CD14-positive monocyte (primary cell): Measurements from ENCODE around the gene NRG3. TPM values are rescaled to one million over a fixed set of nuclear protein-coding genes. Genes with fewer than 3 reads are reported as not detected.

Experiments used
- DNase-seq, 3 donors: peaks; one replicate each; pipeline ENCODE4 v3.0.0-alpha.2; 2011 to 2022
- H2AFZ ChIP-seq: 2 replicates; pipeline ENCODE4 v1.6.0; 2012; ENCODE audit warnings: mild to moderate bottlenecking, low read depth, low read length, inconsistent platforms; ENCODE audit not compliant: insufficient read depth, poor library complexity, severe bottlenecking
- H3K27ac ChIP-seq, 2 donors: 1 replicate in 1 of 2; 2 replicates in 1 of 2; pipeline ENCODE4 v1.5.1; 2012 to 2013; ENCODE audit warnings: low read length in 2 of 2, control low read depth in 1 of 2, inconsistent platforms in 1 of 2, low read depth in 1 of 2, mild to moderate bottlenecking in 1 of 2
- H3K27me3 ChIP-seq, 2 donors: one replicate each; pipeline versions ENCODE4 v1.6.0 to v1.6.1; 2011 to 2013; ENCODE audit warnings: low read length in 2 of 2; ENCODE audit not compliant: control insufficient read depth in 2 of 2, insufficient read depth in 2 of 2
- H3K36me3 ChIP-seq, 2 donors: replicated peaks in 1 of 2; 1 replicate in 1 of 2; 2 replicates in 1 of 2; pipeline versions ENCODE4 v1.5.1 to v1.6.1; 2012 to 2013; ENCODE audit warnings: low read length in 2 of 2, control low read depth in 1 of 2, inconsistent platforms in 1 of 2, mild to moderate bottlenecking in 1 of 2; ENCODE audit not compliant: insufficient read depth in 2 of 2, control insufficient read depth in 1 of 2
- H3K4me1 ChIP-seq, 2 donors: 1 replicate in 1 of 2; 2 replicates in 1 of 2; pipeline versions ENCODE4 v1.5.1 to v1.6.1; 2012 to 2013; ENCODE audit warnings: low read length in 2 of 2, control low read depth in 1 of 2, inconsistent platforms in 1 of 2, mild to moderate bottlenecking in 1 of 2, moderate library complexity in 1 of 2; ENCODE audit not compliant: insufficient read depth in 2 of 2, control insufficient read depth in 1 of 2
- H3K4me2 ChIP-seq: replicated peaks from 2 replicates; pipeline ENCODE3; 2012; ENCODE audit warnings: low read length, moderate library complexity, mild to moderate bottlenecking; ENCODE audit not compliant: poor library complexity, severe bottlenecking; ENCODE audit errors: extremely low read depth
- H3K4me3 ChIP-seq, 3 experiments: fragments of 200-600 bp in 1 of 3; sonication (generic) in 1 of 3; replicated peaks in 1 of 3; 1 replicate in 2 of 3; 2 replicates in 1 of 3; pipeline ENCODE4 v1.5.1; 2011 to 2013; ENCODE audit warnings: low read length in 3 of 3, mild to moderate bottlenecking in 3 of 3, control low read depth in 2 of 3, low read depth in 2 of 3, inconsistent platforms in 1 of 3, moderate library complexity in 1 of 3
- H3K79me2 ChIP-seq: 2 replicates; pipeline ENCODE4 v1.6.0; 2012; ENCODE audit warnings: mild to moderate bottlenecking, control low read depth, inconsistent platforms, low read length, moderate library complexity; ENCODE audit not compliant: insufficient read depth
- H3K9ac ChIP-seq: 2 replicates; pipeline ENCODE4 v1.6.0; 2017; ENCODE audit warnings: low read length, mild to moderate bottlenecking; ENCODE audit not compliant: insufficient read depth, poor library complexity, severe bottlenecking
- H3K9me3 ChIP-seq, 2 donors: replicated peaks in 1 of 2; 1 replicate in 1 of 2; 2 replicates in 1 of 2; pipeline versions ENCODE4 v1.5.1 to v1.6.1; 2012 to 2013; ENCODE audit warnings: low read length in 2 of 2, control low read depth in 1 of 2; ENCODE audit not compliant: control insufficient read depth in 1 of 2, insufficient read depth in 1 of 2
- H4K20me1 ChIP-seq: 2 replicates; pipeline ENCODE4 v1.6.0; 2012; ENCODE audit warnings: mild to moderate bottlenecking, low read length, control low read depth, moderate library complexity; ENCODE audit not compliant: insufficient read depth
- H3K27ac Mint-ChIP-seq, 7 donors: one replicate each; pipeline ENCODE4 v1.8.0; 2020; ENCODE audit warnings: mild to moderate bottlenecking in 7 of 7, mixed read lengths in 7 of 7, moderate library complexity in 6 of 7, inconsistent platforms in 2 of 7
- H3K27me3 Mint-ChIP-seq, 3 donors: one replicate each; pipeline ENCODE4 v1.8.0; 2021 to 2022; ENCODE audit warnings: low read depth in 3 of 3, mild to moderate bottlenecking in 3 of 3, mixed read lengths in 3 of 3, moderate library complexity in 3 of 3, inconsistent platforms in 1 of 3
- H3K36me3 Mint-ChIP-seq, 2 donors: one replicate each; pipeline ENCODE4 v1.8.0; 2020; ENCODE audit warnings: mixed read lengths in 2 of 2, inconsistent platforms in 1 of 2, mild to moderate bottlenecking in 1 of 2
- H3K4me1 Mint-ChIP-seq: one replicate; pipeline ENCODE4 v1.8.0; 2020; ENCODE audit warnings: mild to moderate bottlenecking, mixed read lengths
- H3K4me3 Mint-ChIP-seq, 2 donors: one replicate each; pipeline ENCODE4 v1.8.0; 2020; ENCODE audit warnings: mild to moderate bottlenecking in 2 of 2, mixed read lengths in 2 of 2, moderate library complexity in 1 of 2
- H3K9me3 Mint-ChIP-seq, 7 donors: one replicate each; pipeline ENCODE4 v1.8.0; 2020 to 2022; ENCODE audit warnings: mixed read lengths in 7 of 7, mild to moderate bottlenecking in 6 of 7, moderate library complexity in 6 of 7, inconsistent platforms in 2 of 7
- CTCF ChIP-seq: fragments of 200-600 bp; IDR thresholded peaks from one replicate; pipeline ENCODE4 v1.8.0; 2022; ENCODE audit warnings: antibody characterized with exemption, mild to moderate bottlenecking
- WGBS: methylation state at CpG from one replicate; pipeline ENCODE4 v1.1.5; 2013; ENCODE audit warnings: missing lambda C conversion rate; ENCODE audit not compliant: insufficient coverage; 5-methylcytosine and 5-hydroxymethylcytosine counted together
- intact Hi-C, 2 donors: fragments of 100-400 bp; cut with micrococcal nuclease; formaldehyde crosslinking; loops; one replicate each; pipeline versions ENCODE4 v1.15.0 to v1.15.1; 2023
- polyA plus RNA-seq, 3 donors: library from polyadenylated mRNA; depleted of rRNA in 1 of 3; unstranded in 2 of 3; stranded (reverse) in 1 of 3; fragments of 300-500 nt in 2 of 3; fragments of >200 nt in 1 of 3; fragmentation: Illumina TruSeq in 2 of 3; gene quantifications; 1 replicate in 2 of 3; 2 replicates in 1 of 3; pipeline ENCODE4 v1.2.3, GENCODE V29; 2012 to 2021

NRG3 gene
- polyA plus RNA-seq, 3 donors = not detected

GRCh38 chr10:82750538-82750937 lies 875.5 kb downstream of the NRG3 start:
- H2AFZ ChIP-seq = no peak overlapping the region
- Mint-ChIP-seq H3K4me3 (no peak overlapping the region), H3K9me3 (peaks cover 0 to 1% (median 0%) of the 10 kb centered on the region in 7 donors), H3K4me1 (no peaks in the 10 kb centered on the region), H3K36me3 (no peaks in the 10 kb centered on the region), H3K27me3 (peaks cover 0 to 2% (median 0%) of the 10 kb centered on the region in 3 donors), H3K27ac (no peak overlapping the region)
- no peak overlapping the region for H3K4me2 ChIP-seq
- no peak overlapping the region for H3K9ac ChIP-seq
- no peaks in the 10 kb centered on the region for H4K20me1 ChIP-seq
- no peak overlapping the region for H3K27ac ChIP-seq
- no peak for DNase-seq
- no peaks in the 10 kb centered on the region for H3K9me3 ChIP-seq
- no peak for TF ChIP-seq CTCF
- H3K36me3 ChIP-seq = no peaks in the 10 kb centered on the region
- intact Hi-C loops = no loop called here
- H3K27me3 ChIP-seq = no peaks in the 10 kb centered on the region
- no peak overlapping the region for H3K4me3 ChIP-seq
- no peaks in the 10 kb centered on the region for H3K79me2 ChIP-seq
- no peaks in the 10 kb centered on the region for H3K4me1 ChIP-seq

GRCh38 chr10:82757397-82757796 lies 882.4 kb downstream of the NRG3 start:
- no peaks in the 10 kb centered on the region for H3K36me3 ChIP-seq
- no peaks in the 10 kb centered on the region for H3K9me3 ChIP-seq
- intact Hi-C loops = no loop called here
- no peak overlapping the region for H3K27ac ChIP-seq
- H3K4me2 ChIP-seq = no peak overlapping the region
- peaks cover 0 to 3% (median 0%) of the 10 kb centered on the region in 7 donors for H3K9me3 Mint-ChIP-seq
- H3K9ac ChIP-seq = no peak overlapping the region
- no peak for TF ChIP-seq CTCF
- H4K20me1 ChIP-seq = no peaks in the 10 kb centered on the region
- no peaks in the 10 kb centered on the region for H3K4me1 Mint-ChIP-seq
- no peak overlapping the region for H2AFZ ChIP-seq
- no peak overlapping the region for H3K27ac Mint-ChIP-seq
- no peak overlapping the region for H3K4me3 Mint-ChIP-seq
- H3K4me3 ChIP-seq = no peak overlapping the region
- H3K27me3 Mint-ChIP-seq = no peaks in the 10 kb centered on the region
- WGBS = no CpG with 5 or more reads among the region's 3 CpGs
- no peak for DNase-seq
- H3K27me3 ChIP-seq = no peaks in the 10 kb centered on the region
- no peaks in the 10 kb centered on the region for H3K79me2 ChIP-seq
- no peaks in the 10 kb centered on the region for H3K4me1 ChIP-seq
- no peaks in the 10 kb centered on the region for H3K36me3 Mint-ChIP-seq
